Muscle layer of colon (tissue), 2 donors: ENCODE results near the gene USP32.
"Not testable (repeated sequence)": the region's sequence is repeated elsewhere in the genome, so short reads cannot be mapped to it uniquely, and the experiment has no call there.

Source experiments
- H3K27ac ChIP-seq: one replicate; pipeline ENCODE4 v1.7.0; 2013; ENCODE audit warnings: low read depth, mild to moderate bottlenecking, low read length, moderate library complexity
- H3K27me3 ChIP-seq, 2 donors: one replicate each; pipeline ENCODE4 v1.7.0; 2013; ENCODE audit warnings: low read length in 2 of 2, mild to moderate bottlenecking in 2 of 2; ENCODE audit not compliant: insufficient read depth in 2 of 2, control insufficient read depth in 1 of 2
- H3K36me3 ChIP-seq: one replicate; pipeline ENCODE4 v1.7.0; 2013; ENCODE audit warnings: mild to moderate bottlenecking, low read length; ENCODE audit not compliant: insufficient read depth
- H3K4me1 ChIP-seq: one replicate; pipeline ENCODE4 v1.7.0; 2013; ENCODE audit warnings: mild to moderate bottlenecking, low read length; ENCODE audit not compliant: insufficient read depth
- H3K4me3 ChIP-seq, 2 donors: one replicate each; pipeline ENCODE4 v1.7.0; 2013; ENCODE audit warnings: low read length in 2 of 2, low read depth in 1 of 2, mild to moderate bottlenecking in 1 of 2, moderate library complexity in 1 of 2
- H3K9ac ChIP-seq: one replicate; pipeline ENCODE4 v1.7.0; 2013; ENCODE audit warnings: low read length
- H3K9me3 ChIP-seq: one replicate; pipeline ENCODE4 v1.7.0; 2013; ENCODE audit warnings: mild to moderate bottlenecking, low read length
- donor health status: abdominal sarcoma.
- donor health status: Adenocarcinoma of cecum.

The USP32 gene

DNA sequence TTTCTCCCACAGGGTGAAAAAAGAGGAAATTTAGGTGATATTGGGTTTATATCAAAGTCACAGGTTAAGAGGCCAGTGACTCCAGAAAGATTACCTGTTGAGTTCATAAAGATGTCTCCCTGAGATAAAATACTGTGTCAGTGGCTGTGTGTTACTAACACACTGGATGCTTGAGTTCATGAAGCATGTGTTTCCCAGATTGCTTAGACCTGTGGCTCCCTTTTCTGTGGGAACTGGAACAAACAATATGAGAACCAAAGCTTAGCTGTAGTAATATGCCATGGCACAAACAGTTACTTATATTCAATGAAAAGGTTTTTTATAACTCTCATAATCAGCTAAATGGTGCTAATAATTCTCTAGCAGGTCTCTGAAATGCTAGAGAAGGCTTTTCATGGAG is 180.7 kb downstream of the USP32 start:
- not testable (repeated sequence) for H3K9ac ChIP-seq, H3K4me3 ChIP-seq, H3K27me3 ChIP-seq, H3K27ac ChIP-seq, H3K4me1 ChIP-seq, H3K9me3 ChIP-seq, H3K36me3 ChIP-seq

DNA sequence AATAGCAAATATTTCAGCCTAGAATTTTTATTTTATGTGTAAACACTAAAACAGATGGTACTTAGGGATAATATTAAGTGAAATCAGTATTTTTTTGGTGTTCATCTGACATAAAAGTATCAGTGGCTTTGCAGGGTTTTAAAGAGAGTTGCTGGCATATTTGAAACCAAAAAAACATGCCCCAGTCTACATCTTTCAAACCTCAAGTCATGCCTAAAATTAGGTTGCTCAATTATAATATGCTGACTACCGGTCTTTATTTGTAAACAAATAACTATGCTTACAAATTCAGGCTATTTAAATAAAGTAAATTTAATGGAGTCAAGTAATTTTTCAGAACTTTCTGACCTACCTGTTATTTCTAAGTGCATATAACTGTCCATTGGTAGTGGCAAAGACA is 183.6 kb downstream of the USP32 start:
- H3K9ac ChIP-seq, H3K4me3 ChIP-seq, H3K9me3 ChIP-seq, H3K36me3 ChIP-seq, H3K4me1 ChIP-seq, H3K27ac ChIP-seq, H3K27me3 ChIP-seq: not testable (repeated sequence)

DNA sequence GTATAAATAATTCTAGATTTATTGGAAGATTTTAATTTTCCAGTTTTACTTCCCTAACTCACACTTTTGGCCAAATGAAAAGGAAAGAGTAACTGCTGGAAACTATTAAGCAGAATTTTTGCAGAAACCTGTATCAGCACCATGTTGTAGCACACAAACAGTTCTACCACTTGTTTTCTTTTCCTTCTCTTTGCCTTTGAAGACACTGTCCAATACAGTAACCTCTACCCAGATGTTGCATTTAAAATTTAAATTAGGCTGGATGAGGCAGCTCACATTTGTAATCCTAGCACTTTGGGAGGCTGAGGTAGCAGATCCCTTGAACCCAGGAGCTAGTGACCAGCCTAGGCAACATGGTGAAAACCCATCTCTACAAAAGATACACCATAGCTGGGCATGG is 186.2 kb downstream of the USP32 start:
- not testable (repeated sequence) for H3K27me3 ChIP-seq, H3K27ac ChIP-seq, H3K36me3 ChIP-seq, H3K9me3 ChIP-seq, H3K9ac ChIP-seq, H3K4me3 ChIP-seq, H3K4me1 ChIP-seq

DNA sequence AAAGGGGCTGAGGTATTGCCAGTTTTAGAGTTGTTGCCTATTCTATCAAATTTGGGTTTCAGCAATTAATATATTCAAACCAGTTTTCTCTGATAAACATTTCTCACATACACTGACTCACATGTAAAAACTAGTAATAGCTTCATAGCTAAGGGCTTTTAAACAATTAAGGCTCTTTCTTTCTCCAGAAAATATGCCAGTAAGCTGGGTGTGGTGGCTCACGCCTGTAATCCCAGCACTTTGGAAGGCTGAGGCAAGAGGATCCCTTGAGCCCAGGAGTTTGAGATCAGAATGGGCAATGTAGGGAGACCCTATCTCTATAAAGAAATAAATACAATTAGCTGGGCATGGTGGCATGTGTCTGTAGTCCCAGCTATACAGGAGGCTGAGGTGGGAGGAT is 193.3 kb downstream of the USP32 start:
- not testable (repeated sequence) for H3K27ac ChIP-seq, H3K9ac ChIP-seq, H3K9me3 ChIP-seq, H3K4me1 ChIP-seq, H3K4me3 ChIP-seq, H3K27me3 ChIP-seq
- H3K36me3 ChIP-seq: peaks cover 12% of the 10 kb centered on the region

DNA sequence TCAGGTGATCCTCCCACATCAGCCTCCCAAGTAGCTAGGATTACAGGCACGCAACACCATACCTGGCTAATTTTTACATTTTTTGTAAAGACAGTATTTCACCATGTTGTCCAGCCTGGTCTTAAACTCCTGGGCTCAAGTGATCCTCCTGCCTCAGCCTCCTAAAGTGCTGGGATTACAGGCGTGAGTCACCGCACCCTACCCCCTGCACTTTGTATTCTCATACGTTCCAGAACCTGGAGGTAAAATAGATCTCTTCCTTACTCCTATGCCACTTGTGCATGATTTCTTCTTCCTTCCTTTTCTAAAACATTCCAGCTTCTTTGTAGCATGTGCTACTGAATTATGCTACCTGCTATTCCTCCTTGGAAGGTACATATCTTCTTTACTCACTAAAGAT is 197.8 kb downstream of the USP32 start:
- H3K4me1 ChIP-seq, H3K27me3 ChIP-seq, H3K4me3 ChIP-seq, H3K27ac ChIP-seq, H3K9me3 ChIP-seq, H3K9ac ChIP-seq: not testable (repeated sequence)
- H3K36me3 ChIP-seq: peaks cover 32% of the 10 kb centered on the region

DNA sequence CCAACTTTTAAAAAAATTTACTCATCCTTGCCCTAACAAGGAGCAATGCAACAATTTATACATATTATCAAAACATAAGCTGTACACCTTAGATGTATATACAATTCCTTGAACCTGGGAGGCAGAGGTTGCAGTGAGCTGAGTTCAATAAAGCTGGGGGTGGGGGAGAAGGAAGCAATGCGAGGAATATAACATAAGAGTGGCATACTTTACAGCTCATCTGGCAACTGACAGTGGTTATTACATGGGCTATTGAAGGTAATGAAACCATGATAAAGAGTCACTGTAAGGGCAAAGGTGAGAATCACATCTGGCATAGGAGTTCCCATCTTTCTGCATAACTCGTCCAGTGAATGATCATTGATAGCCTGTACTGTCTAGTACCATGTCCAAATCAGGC is 198.5 kb downstream of the USP32 start:
- Histone ChIP-seq H3K9ac (no peak overlapping the region), H3K36me3 (peaks cover 37% of the 10 kb centered on the region), H3K9me3 (no peaks in the 10 kb centered on the region), H3K27me3 (no peaks in the 10 kb centered on the region), H3K4me1 (no peaks in the 10 kb centered on the region), H3K4me3 (no peak overlapping the region), H3K27ac (no peak overlapping the region)

DNA sequence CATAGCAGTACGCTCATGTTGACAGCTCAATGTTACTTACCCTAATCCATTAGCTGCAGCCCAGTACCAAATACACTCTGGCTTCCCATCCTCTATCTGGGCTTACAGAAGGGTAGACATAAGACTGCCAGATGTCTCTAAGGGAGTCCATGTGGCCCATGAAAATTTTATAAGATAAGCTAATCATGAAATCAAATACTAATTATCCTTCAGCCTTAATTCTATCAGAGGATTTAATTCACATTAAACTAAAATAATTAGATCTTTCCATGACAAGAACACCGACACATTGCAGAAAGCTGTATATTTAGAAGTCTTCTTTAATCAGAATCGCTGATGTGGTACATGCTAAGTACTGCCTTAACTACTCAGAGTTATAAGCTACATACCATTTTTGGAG is 198.9 kb downstream of the USP32 start:
- not testable (repeated sequence) for H3K4me1 ChIP-seq, H3K27me3 ChIP-seq, H3K9ac ChIP-seq, H3K4me3 ChIP-seq, H3K27ac ChIP-seq, H3K9me3 ChIP-seq
- H3K36me3 ChIP-seq: peaks cover 33% of the 10 kb centered on the region

DNA sequence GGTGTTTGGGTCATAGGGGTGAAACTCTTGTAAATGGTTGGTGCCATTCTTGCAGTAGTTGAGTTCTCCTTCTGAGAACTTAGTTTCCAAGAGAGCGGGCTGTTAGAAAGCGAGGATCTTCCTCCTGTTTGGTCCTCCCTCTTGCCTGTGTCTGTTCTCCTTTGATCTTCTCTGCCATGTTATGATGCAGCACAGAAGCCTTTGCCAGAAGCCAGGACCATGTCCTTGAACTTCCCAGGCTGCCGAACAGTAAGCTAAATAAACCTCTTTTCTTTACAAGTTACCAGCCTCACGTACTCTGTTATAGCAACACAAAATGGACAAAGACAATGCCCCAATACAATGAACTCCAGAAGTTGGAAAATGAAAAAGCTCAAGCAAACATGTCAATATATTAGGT is 201.9 kb downstream of the USP32 start:
- not testable (repeated sequence) for H3K27me3 ChIP-seq, H3K9me3 ChIP-seq, H3K4me1 ChIP-seq, H3K27ac ChIP-seq, H3K4me3 ChIP-seq, H3K9ac ChIP-seq
- peaks cover 30% of the 10 kb centered on the region for H3K36me3 ChIP-seq

DNA sequence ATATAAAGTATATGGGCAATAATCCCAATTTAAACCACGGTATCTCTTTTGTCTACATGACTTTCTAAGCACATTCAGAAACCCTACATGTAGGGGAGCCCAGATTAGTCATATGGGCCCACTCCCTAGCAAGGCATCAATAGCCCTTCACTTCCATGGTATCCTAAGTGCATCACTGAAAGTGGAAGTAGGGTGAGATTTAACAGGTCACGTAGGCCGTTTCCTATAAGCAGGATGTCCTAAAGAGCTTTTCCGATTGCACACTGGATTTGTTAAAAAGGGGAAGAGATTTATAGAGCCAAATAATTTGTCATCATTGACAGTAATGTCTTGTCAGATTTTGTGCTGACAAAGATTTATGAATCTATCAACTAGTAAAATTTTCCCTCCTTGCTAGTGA is 203.2 kb downstream of the USP32 start:
- Histone ChIP-seq H3K9me3 (no peaks in the 10 kb centered on the region), H3K27ac (no peak overlapping the region), H3K9ac (no peak overlapping the region), H3K4me3 (no peak overlapping the region), H3K36me3 (peaks cover 24% of the 10 kb centered on the region), H3K4me1 (no peaks in the 10 kb centered on the region), H3K27me3 (no peaks in the 10 kb centered on the region)

DNA sequence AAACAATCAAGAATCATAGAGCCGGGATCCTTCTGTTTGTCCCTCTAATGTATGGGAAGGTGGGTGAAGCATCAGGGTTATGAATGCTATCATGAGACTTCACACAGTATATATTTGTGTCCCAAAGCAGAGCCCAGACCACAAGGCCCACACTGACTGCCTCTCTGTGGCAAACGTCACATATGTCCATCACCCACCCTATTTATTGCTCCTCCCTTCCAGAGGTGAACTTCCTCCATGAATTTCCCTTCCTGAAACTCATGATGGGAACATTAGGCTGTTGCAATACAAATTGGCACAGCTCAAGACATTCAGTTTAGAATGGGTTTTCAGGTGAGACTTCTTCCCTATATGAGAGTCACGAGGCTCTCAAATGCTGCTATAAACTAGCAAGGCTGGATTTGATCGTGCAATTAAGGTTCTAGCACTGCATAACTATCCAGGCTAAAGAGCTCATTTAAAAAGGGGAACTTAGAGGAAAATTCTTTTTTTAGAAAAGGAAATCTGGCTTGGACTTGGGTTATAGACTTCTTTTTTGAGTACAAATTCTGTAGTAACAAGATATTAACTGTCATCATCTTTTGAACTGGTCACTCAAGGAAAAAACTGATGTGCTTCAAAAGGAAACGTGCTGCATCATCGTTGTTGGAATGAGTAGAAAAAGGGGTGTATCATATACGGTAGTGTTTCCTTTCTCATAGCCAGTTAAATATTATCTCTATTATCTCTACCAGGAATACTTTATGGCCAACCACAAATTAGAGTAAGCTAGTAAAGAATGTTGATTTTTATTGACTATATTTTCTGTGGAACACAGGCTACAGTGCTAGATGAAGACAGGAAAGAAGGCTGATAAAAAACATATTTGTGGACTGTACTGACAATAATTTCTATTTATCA is 204.8 kb downstream of the USP32 start:
- not testable (repeated sequence) for H3K27ac ChIP-seq, H3K4me3 ChIP-seq, H3K9me3 ChIP-seq, H3K4me1 ChIP-seq, H3K9ac ChIP-seq, H3K27me3 ChIP-seq
- H3K36me3 ChIP-seq: peaks cover 15% of the 10 kb centered on the region

DNA sequence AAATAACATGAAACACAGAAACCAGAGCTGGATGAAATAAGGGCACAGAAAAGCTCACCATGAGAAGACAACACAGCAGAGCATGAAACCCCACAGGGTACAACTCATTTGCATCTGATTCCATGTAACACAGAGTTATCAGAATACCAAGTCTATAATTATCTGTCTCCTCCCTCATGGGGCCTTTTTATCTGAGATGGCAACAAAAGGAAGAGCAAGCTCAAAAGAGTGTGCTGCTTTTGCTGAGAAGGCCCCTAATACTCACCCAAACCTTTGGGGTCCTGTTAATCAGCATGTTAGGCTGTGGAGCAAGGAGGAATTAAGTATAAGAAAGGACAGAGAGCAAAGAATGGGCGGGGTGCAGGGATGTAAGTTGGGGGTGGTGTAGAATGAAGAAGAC is 205.6 kb downstream of the USP32 start:
- not testable (repeated sequence) for H3K4me3 ChIP-seq, H3K9ac ChIP-seq, H3K27ac ChIP-seq, H3K27me3 ChIP-seq, H3K9me3 ChIP-seq, H3K4me1 ChIP-seq
- H3K36me3 ChIP-seq: peaks cover 20% of the 10 kb centered on the region

DNA sequence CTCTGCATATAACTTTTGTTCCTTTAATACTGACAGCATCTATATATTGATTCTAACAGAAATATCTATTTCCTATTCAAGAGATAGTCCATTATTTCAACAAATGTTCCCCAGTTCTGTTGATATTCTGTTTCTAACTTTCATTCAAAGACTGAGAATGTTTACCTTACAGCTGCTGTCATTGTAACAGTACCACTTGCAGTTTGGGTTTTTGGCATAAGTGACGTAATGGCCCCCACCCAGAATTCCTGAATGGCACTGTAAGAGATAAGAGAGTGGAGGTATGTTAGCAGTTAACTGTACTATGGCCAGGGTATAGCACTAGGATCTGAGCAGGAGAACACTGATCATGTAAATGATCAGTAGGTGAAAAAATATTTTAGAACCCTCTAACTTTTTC is 211.6 kb downstream of the USP32 start:
- H3K4me1 ChIP-seq, H3K9ac ChIP-seq, H3K4me3 ChIP-seq, H3K27ac ChIP-seq, H3K27me3 ChIP-seq, H3K9me3 ChIP-seq: not testable (repeated sequence)
- peaks cover 18% of the 10 kb centered on the region for H3K36me3 ChIP-seq
